Kidney epithelial cell (primary cell): Measurements from ENCODE around the gene SLC25A14. TPM values are rescaled to one million over a fixed set of nuclear protein-coding genes. Genes with fewer than 3 reads are reported as not detected.

Experiments used
- DNase-seq: peaks from one replicate; pipeline ENCODE4 v3.0.0-alpha.2; 2010; ENCODE audit warnings: low read depth
- H3K27me3 ChIP-seq: 2 replicates; pipeline ENCODE4 v1.6.0; 2011; ENCODE audit warnings: low read length; ENCODE audit not compliant: control insufficient read depth, insufficient read depth
- H3K36me3 ChIP-seq: 2 replicates; pipeline ENCODE4 v1.5.1; 2011; ENCODE audit warnings: low read length; ENCODE audit not compliant: control insufficient read depth, insufficient read depth
- H3K4me3 ChIP-seq: 2 replicates; pipeline ENCODE4 v1.5.1; 2011; ENCODE audit warnings: low read depth, mild to moderate bottlenecking, control low read depth, low read length
- CTCF ChIP-seq: IDR thresholded peaks from 2 replicates; pipeline ENCODE4 v1.5.1; 2011; ENCODE audit warnings: mild to moderate bottlenecking, moderate library complexity, low read length, control low read depth, inconsistent platforms; ENCODE audit not compliant: insufficient read depth, poor library complexity, severe bottlenecking
- total RNA-seq: library from RNA; depleted of rRNA; stranded (reverse); fragments of >200 nt; gene quantifications from 2 replicates; pipeline ENCODE4 v1.2.3, GENCODE V29; 2015

SLC25A14 gene
- total RNA-seq, 1 donor from 2014 or later, result 11.1 TPM

GRCh38 chrX:130393451-130394074 is 53.8 kb downstream of the SLC25A14 start:
- TF ChIP-seq CTCF, result peak; percentile 72
- H3K36me3 ChIP-seq, result no peaks in the 10 kb centered on the region
- no peaks in the 10 kb centered on the region for H3K27me3 ChIP-seq
- no peak for DNase-seq
- H3K4me3 ChIP-seq, result no peak overlapping the region

- H3K27me3 ChIP-seq, result no peaks in the 10 kb centered on the region
- no peak overlapping the region for H3K4me3 ChIP-seq
- no peak for DNase-seq
- no peak for TF ChIP-seq CTCF
- H3K36me3 ChIP-seq, result no peaks in the 10 kb centered on the region
Measured at GRCh38 chrX:130395341-130395740, 55.6 kb downstream of the SLC25A14 start.

- Histone ChIP-seq H3K36me3 (no peaks in the 10 kb centered on the region), H3K27me3 (no peaks in the 10 kb centered on the region), H3K4me3 (peak within 1 kb of the TSS; percentile 86)
- DNase-seq, result peak; percentile 14
- TF ChIP-seq CTCF, result no peak
Measured at GRCh38 chrX:130401415-130402207, 61.9 kb downstream of the SLC25A14 start, which contains the start of gene RBMX2. RBMX2 (plus strand) TSS chrX:130401987; CDS start chrX:130402033, 46 bp downstream.

GRCh38 chrX:130402208-130402684 is 62.5 kb downstream of the SLC25A14 start:
- no peaks in the 10 kb centered on the region for H3K27me3 ChIP-seq
- no peak for TF ChIP-seq CTCF
- DNase-seq, result no peak
- no peaks in the 10 kb centered on the region for H3K36me3 ChIP-seq
- peak overlapping the region; percentile 86 for H3K4me3 ChIP-seq

DNA sequence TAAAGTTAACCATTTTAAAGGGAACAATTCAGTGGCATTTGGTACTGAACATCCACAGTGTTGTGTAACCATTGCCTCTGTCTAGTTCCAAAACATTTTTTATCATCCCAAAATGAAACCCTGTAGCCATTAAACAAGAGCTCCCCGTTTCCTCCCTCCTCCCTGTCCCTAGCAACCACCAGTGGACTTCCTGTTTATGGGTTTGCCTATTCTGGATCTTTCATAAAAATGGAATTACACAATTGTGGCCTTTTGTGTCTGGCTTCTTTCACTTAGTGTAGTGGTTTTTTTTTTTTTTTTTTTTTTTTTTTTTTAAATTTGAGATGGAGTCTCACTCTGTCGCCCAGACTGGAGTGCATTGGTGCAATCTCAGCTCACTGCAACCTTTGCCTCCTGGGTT is 73.7 kb downstream of the SLC25A14 start:
- Histone ChIP-seq H3K27me3 (no peaks in the 10 kb centered on the region), H3K4me3 (no peak overlapping the region), H3K36me3 (no peaks in the 10 kb centered on the region)
- DNase-seq, result no peak
- no peak for TF ChIP-seq CTCF
